Fibroblast of lung (primary cell): ENCODE results near the gene ABCC10.

ENCODE experiments used
- CTCF ChIP-seq, 2 donors: IDR thresholded peaks in 1 of 2; conservative IDR thresholded peaks in 1 of 2; 1 replicate in 1 of 2; 2 replicates in 1 of 2; pipeline ENCODE4 v1.5.1; 2011 to 2012; ENCODE audit warnings: low read length in 2 of 2, control low read depth in 1 of 2, inconsistent platforms in 1 of 2, low read depth in 1 of 2, mild to moderate bottlenecking in 1 of 2
- EZH2 ChIP-seq: IDR thresholded peaks from 2 replicates; pipeline ENCODE4 v1.5.1; 2012; ENCODE audit warnings: low read length, control low read depth, mild to moderate bottlenecking; ENCODE audit errors: missing control alignments

GRCh38 chr6:43447604-43448003, 20.3 kb downstream of the ABCC10 start:
- TF ChIP-seq CTCF (conservative IDR thresholded peaks at IDR 0.05 in 1 of 2, IDR thresholded peaks at IDR 0.05 in 1 of 2; ENCODE audit: low read depth in 1 of 2, low read length in 2 of 2) (no peak), EZH2 (no peak)
